Measurements from ENCODE around the gene RABEP1.

RABEP1 gene

GRCh38 chr17:5362162-5362811 is 80.2 kb downstream of the RABEP1 start:
- DNase-seq (ENCODE audit: low spot score) = no peak

- no peak for DNase-seq (ENCODE audit: low spot score)
Observed at GRCh38 chr17:5364156-5364555, 82.1 kb downstream of the RABEP1 start.

GRCh38 chr17:5364696-5365095 is 82.6 kb downstream of the RABEP1 start:
- DNase-seq (ENCODE audit: low spot score) = no peak

- no peak for DNase-seq (ENCODE audit: low spot score)
Observed at GRCh38 chr17:5365831-5366230, 83.7 kb downstream of the RABEP1 start.

GRCh38 chr17:5370411-5370810 is 88.3 kb downstream of the RABEP1 start:
- DNase-seq (ENCODE audit: low spot score) = no peak

DNA sequence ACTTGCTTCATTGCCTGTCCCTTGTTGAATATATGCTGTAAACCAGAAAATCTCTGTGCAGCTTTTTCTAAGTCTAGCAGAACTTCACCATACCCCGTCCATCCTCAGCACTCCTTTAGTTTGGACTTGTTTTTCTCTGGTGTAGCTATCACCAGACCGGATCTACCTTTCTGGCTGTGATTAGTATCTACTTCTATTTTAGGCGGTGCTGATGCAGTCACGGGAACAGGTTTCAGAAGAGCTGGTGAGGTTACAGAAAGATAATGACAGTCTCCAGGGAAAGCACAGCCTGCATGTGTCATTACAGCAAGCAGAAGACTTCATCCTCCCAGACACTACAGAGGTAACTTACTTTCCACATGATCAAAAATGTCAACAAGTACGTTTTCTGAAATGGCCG is 91.0 kb downstream of the RABEP1 start:
- DNase-seq (ENCODE audit: low spot score) = no peak

- no peak for DNase-seq (ENCODE audit: low spot score)
Observed at GRCh38 chr17:5378566-5379207, 96.6 kb downstream of the RABEP1 start.

- DNase-seq (ENCODE audit: low spot score) = no peak
Observed at GRCh38 chr17:5379351-5380107, 97.4 kb downstream of the RABEP1 start.

DNA sequence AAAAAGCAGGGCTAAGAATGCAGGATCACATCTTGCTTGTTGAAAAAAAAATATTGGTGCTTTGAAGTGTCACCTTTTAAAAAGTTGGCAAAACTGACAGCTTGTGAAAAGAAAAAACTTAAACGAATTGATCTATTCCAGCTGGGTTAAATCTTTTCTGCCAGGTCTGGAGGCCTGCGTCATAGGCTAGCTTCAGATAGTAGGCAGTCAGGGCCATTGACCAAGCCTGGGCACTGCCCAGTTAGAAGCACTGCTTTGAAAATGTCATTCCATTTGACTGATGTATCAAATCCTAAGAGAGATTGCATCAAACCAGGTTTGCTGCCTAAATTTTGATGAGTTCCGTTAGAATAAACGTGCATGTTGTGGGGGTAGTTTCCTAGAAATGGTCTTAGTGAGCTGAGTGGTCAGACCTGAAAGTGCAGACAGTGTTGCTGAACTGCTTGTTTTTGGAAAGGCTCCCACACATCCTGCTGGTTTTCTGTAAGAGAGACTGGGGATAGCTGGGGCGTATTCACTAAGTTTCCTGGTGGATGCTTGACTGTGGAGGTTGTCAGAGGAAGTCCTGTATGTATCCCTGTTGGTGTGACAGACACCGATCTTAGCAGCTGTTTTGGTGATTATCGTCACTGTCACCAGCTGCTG is 98.5 kb downstream of the RABEP1 start:
- no peak for DNase-seq (ENCODE audit: low spot score)

- DNase-seq (ENCODE audit: low spot score) = no peak
Observed at GRCh38 chr17:5381542-5381941, 99.5 kb downstream of the RABEP1 start.

GRCh38 chr17:5391678-5392077 is 109.6 kb downstream of the RABEP1 start:
- DNase-seq (ENCODE audit: low spot score) = no peak

DNA sequence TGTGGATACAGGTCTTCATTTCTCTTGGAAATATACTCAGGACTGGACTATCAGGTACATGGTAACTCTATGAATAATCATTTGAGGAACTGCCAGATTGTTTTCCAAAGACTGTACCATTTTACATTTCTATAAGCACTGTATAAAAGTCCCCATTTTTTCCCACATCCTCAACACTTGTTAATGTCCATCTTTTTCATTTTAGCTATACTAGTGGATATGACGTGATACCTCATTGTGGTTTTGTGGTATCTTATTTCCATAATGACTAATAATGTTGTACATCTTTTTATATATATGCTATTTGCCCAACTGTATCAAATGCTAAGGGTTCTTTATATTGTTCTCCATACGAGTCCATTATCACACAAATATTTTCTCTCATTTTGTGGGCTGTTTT is 114.5 kb downstream of the RABEP1 start:
- DNase-seq (ENCODE audit: low spot score) = no peak

- no peak for DNase-seq (ENCODE audit: low spot score)
Observed at GRCh38 chr17:5399767-5400166, 117.7 kb downstream of the RABEP1 start.

GRCh38 chr17:5405400-5405799 is 123.3 kb downstream of the RABEP1 start:
- DNase-seq (ENCODE audit: low spot score) = peak; percentile 28

GRCh38 chr17:5408186-5408585 is 126.1 kb downstream of the RABEP1 start:
- no peak for DNase-seq (ENCODE audit: low spot score)

GRCh38 chr17:5410594-5411272 is 128.6 kb downstream of the RABEP1 start:
- no peak for DNase-seq (ENCODE audit: low spot score)

DNA sequence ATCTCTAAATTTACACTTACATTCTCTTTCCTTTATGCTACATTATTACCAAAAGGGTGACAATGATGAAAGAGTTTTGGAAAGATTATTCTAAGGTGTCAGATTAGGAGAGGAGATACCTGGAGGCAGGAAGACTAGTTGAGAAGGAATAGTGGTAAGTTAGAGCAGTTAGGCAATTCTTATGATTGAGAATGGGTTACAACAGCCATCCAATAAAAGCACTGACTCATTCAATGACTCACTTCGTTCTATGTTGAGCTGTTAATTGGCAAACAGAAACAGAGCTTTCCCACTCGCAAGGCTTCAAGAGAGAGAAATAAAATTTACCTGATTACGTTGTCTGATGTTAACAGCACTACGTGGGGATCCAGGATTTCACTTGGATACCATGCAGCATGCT is 131.6 kb downstream of the RABEP1 start:
- DNase-seq (ENCODE audit: low spot score) = no peak

GRCh38 chr17:5416901-5417300 is 134.8 kb downstream of the RABEP1 start:
- DNase-seq (ENCODE audit: low spot score) = no peak

DNA sequence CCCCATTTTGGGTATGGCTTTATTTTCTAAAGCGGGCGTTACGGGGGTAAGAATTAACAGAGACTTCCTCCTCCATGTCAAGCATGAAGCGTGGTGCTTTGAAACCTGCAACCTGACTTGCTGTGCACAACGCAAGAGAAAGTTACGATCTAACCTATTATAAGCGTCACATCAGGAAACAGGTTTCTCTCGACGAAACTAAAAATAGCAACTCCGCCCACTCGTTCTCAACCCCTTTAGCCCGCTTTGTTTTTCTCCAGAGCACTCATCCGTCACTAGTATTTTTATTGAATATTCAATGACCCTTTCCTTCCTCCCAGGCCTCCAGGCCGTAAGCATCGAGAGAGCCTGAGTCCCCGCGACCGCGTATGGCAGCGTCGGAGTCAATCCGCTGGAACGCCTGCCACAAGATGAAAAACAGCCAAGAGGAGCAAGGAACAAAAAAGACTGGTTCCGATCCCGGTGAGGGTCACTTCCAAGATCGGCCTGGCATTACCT is 136.8 kb downstream of the RABEP1 start:
- no peak for DNase-seq (ENCODE audit: low spot score)

GRCh38 chr17:5419356-5419958 is 137.4 kb downstream of the RABEP1 start, which contains the start of gene NUP88:
TSS of gene NUP88 (minus strand) at chr17:5419662. CDS start at chr17:5419650, 12 bp downstream.
- peak; percentile 86 for DNase-seq (ENCODE audit: low spot score)

DNA sequence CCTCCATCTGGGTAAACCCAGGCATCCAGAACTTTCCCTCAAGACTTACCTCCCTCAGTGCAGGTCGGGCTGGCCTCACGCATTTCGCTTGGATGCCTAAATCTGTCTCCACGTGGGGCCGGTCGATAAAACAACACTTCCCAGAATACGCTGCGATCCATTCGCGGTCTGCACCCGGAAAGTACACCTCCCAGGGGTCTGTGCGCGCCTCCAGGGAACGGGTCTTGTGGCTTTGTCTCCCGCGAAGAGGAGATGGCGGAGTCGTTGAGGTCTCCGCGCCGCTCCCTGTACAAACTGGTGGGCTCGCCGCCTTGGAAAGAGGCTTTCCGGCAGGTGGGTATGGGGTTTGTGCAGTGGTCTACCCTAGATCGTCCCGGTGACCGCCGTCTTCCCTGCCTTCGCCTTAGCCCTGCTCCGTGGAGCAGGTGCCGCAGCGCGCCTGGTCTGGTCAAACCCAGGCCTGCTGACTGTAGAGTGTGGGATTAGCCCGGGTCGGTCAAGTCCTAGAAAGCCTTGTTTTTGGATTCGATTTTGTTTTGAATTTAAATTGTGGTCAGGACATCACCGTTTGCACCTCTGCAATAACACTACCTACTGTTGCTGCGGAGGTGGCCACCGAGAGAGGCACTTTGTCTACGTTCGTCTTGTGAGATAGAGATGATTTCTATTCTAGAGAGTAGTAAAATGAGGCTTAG is 138.0 kb downstream of the RABEP1 start, which contains the start of gene RPAIN:
Gene RPAIN (plus strand): TSS at position 224 of the 695 bp plus-strand sequence. CDS start 29 bp downstream, at position 253.
- DNase-seq (ENCODE audit: low spot score) = peak; percentile 69

Measured in HuH-7 (cell line).